ENCODE results near the gene ADARB2.

DNA sequence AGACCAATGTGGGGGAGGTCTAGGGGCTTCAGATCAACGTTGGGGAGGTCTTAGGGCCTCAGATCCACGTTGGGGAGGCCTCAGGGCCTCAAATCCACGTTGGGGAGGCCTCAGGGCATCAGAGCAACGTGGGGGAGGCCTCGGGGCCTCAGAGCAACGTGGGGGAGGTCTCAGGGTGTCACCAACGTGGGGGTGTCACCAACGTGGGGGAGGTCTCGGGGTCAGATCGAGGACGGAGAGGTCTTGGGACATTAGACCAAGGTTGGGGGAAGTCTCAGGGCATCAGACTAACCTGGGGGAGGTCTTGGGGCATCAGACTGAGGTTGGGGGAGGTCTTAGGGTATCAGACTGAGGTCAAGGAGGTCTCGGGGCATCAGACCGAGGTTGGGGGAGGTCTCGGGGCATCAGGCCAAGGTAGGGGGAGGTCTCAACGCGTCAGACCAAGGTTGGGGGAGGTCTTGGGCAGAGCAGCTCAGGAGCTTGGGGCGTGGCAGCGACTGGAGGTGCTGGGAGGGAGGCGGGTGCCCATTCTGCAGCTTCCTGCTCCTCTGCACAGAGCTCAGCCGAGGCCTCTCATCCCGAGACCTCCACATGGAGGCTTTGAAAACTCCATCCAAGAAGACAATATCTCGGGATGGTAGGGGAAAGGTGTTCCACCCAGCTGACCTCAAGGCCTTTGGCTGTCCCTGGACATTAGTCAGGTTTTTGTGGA, 521.3 kb downstream of the ADARB2 start:
- TF ChIP-seq TAF1 (IDR thresholded peaks at IDR 0.05; ENCODE audit: low read depth) (no peak), REST (IDR thresholded peaks at IDR 0.05; ENCODE audit: low read depth) (no peak)

Data from Ishikawa (cell line).